Tibial nerve (tissue), 4 donors: ENCODE measurements around the gene ERN2. TPM values are rescaled to one million over a fixed set of nuclear protein-coding genes. Genes with fewer than 3 reads are reported as not detected.

Source experiments
- DNase-seq, 2 donors: peaks; one replicate each; pipeline ENCODE4 v3.0.0-alpha.2; 2019; ENCODE audit warnings: low spot score in 2 of 2
- H3K27ac ChIP-seq, 4 donors: fragments of 200-600 bp; sonication (generic) in 3 of 4; one replicate each; pipeline ENCODE4 v1.5.1; 2017 to 2019; ENCODE audit warnings: mild to moderate bottlenecking in 1 of 4
- H3K27me3 ChIP-seq, 2 donors: fragments of 200-600 bp; sonication (generic) in 1 of 2; one replicate each; pipeline versions ENCODE4 v1.5.1 to v1.6.0; 2017 to 2019
- H3K36me3 ChIP-seq, 3 donors: fragments of 200-600 bp; sonication (generic); one replicate each; pipeline ENCODE4 v1.5.1; 2018 to 2019
- H3K4me1 ChIP-seq, 4 donors: fragments of 200-600 bp; sonication (generic) in 3 of 4; one replicate each; pipeline ENCODE4 v1.5.1; 2017 to 2019
- H3K4me3 ChIP-seq, 4 donors: fragments of 200-600 bp; sonication (generic) in 3 of 4; one replicate each; pipeline ENCODE4 v1.5.1; 2017 to 2019; ENCODE audit warnings: mild to moderate bottlenecking in 1 of 4, moderate library complexity in 1 of 4
- H3K9me3 ChIP-seq, 4 donors: fragments of 200-600 bp; sonication (generic) in 3 of 4; one replicate each; pipeline ENCODE4 v1.5.1; 2017 to 2019
- EP300 ChIP-seq, 2 donors: sonication (generic); formaldehyde crosslinking; IDR thresholded peaks; one replicate each; pipeline ENCODE4 v1.6.1; 2017; ENCODE audit warnings: antibody characterized with exemption in 2 of 2, mild to moderate bottlenecking in 1 of 2
- POLR2A ChIP-seq, 2 donors: fragments of 450-650 bp; IDR thresholded peaks; one replicate each; pipeline ENCODE4 v1.6.1; 2017; ENCODE audit warnings: antibody characterized with exemption in 2 of 2, mild to moderate bottlenecking in 2 of 2, moderate library complexity in 2 of 2
- WGBS, 2 donors: methylation state at CpG; one replicate each; pipeline ENCODE4 v1.1.5; 2018; 5-methylcytosine and 5-hydroxymethylcytosine counted together
- total RNA-seq, 4 donors: library from RNA; depleted of rRNA; stranded (reverse); fragments of >200 nt; gene quantifications; one replicate each; pipeline ENCODE4 v1.1.0, GENCODE V29; 2016
- TF ChIP-seq, protein P1 (sequence below), 5 experiments: fragments of 200-600 bp in 3 of 5; fragments of 450-650 bp in 2 of 5; sonication (generic) in 3 of 5; IDR thresholded peaks; one replicate each; pipeline ENCODE4 v1.5.1; 2016 to 2019; ENCODE audit warnings: antibody characterized with exemption in 5 of 5, mild to moderate bottlenecking in 3 of 5, moderate library complexity in 2 of 5

Gene ERN2
- total RNA-seq, 4 donors from 2014 or later, result not detected

DNA sequence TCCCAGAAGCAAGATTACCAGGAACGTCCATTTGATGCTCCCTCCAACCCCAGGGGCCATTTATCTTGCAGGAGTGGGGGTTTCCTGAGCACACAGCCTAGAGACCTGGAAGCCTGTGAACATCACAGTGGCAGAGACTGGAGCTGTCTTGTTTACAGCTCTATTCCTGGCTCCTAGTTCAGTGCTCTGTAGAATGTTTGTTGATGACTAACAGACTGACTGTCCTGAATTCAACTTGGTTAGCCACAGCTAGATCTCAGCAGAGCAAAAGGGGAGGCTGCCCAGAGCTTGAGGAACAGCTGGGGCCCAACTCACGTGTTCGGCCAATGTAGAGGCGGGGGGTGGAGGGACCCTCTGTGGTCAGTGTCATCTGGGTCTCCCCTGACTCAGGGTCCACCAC, 6.6 kb downstream of the ERN2 start:
- WGBS, 2 donors, result 72 to 74% methylated on average over 2 to 4 of the region's 4 CpGs
- Histone ChIP-seq H3K4me3 (no peak overlapping the region), H3K36me3 (no peaks in the 10 kb centered on the region), H3K9me3 (peaks cover 0 to 41% (median 0%) of the 10 kb centered on the region in 4 donors), H3K27me3 (no peaks in the 10 kb centered on the region), H3K4me1 (no peaks in the 10 kb centered on the region), H3K27ac (no peak overlapping the region)
- no peak for DNase-seq
- TF ChIP-seq POLR2A (IDR thresholded peaks at IDR 0.05) (no peak), EP300 (IDR thresholded peaks at IDR 0.05) (no peak)
- TF ChIP-seq, protein P1, sequence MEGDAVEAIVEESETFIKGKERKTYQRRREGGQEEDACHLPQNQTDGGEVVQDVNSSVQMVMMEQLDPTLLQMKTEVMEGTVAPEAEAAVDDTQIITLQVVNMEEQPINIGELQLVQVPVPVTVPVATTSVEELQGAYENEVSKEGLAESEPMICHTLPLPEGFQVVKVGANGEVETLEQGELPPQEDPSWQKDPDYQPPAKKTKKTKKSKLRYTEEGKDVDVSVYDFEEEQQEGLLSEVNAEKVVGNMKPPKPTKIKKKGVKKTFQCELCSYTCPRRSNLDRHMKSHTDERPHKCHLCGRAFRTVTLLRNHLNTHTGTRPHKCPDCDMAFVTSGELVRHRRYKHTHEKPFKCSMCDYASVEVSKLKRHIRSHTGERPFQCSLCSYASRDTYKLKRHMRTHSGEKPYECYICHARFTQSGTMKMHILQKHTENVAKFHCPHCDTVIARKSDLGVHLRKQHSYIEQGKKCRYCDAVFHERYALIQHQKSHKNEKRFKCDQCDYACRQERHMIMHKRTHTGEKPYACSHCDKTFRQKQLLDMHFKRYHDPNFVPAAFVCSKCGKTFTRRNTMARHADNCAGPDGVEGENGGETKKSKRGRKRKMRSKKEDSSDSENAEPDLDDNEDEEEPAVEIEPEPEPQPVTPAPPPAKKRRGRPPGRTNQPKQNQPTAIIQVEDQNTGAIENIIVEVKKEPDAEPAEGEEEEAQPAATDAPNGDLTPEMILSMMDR (IDR thresholded peaks at IDR 0.05), result no peak

GRCh38 chr16:23705517-23705902, 7.5 kb downstream of the ERN2 start:
- 89 to 92% methylated on average over 2 of the region's 2 CpGs for WGBS, 2 donors
- Histone ChIP-seq H3K27me3 (no peaks in the 10 kb centered on the region), H3K4me3 (no peak overlapping the region), H3K9me3 (peaks cover 0 to 35% (median 0%) of the 10 kb centered on the region in 4 donors), H3K36me3 (no peaks in the 10 kb centered on the region), H3K4me1 (no peaks in the 10 kb centered on the region), H3K27ac (no peak overlapping the region)
- TF ChIP-seq EP300 (IDR thresholded peaks at IDR 0.05), result no peak
- no peak for TF ChIP-seq POLR2A (IDR thresholded peaks at IDR 0.05)
- TF ChIP-seq, protein P1 (IDR thresholded peaks at IDR 0.05), result no peak
- no peak for DNase-seq

- TF ChIP-seq POLR2A (IDR thresholded peaks at IDR 0.05), result no peak
- TF ChIP-seq, protein P1 (IDR thresholded peaks at IDR 0.05), result no peak
- no peak for TF ChIP-seq EP300 (IDR thresholded peaks at IDR 0.05)
- no peaks in the 10 kb centered on the region for H3K27me3 ChIP-seq
- no peak for DNase-seq
- WGBS, 2 donors, result 90 to 93% methylated on average over 18 to 22 of the region's 22 CpGs
- H3K36me3 ChIP-seq, result no peaks in the 10 kb centered on the region
- no peaks in the 10 kb centered on the region for H3K4me1 ChIP-seq
- H3K27ac ChIP-seq, result no peak overlapping the region
- peaks cover 0 to 29% (median 0%) of the 10 kb centered on the region in 4 donors for H3K9me3 ChIP-seq
- H3K4me3 ChIP-seq, result no peak overlapping the region
These were observed 8.1 kb downstream of the ERN2 start for GRCh38 chr16:23704772-23705516.

DNA sequence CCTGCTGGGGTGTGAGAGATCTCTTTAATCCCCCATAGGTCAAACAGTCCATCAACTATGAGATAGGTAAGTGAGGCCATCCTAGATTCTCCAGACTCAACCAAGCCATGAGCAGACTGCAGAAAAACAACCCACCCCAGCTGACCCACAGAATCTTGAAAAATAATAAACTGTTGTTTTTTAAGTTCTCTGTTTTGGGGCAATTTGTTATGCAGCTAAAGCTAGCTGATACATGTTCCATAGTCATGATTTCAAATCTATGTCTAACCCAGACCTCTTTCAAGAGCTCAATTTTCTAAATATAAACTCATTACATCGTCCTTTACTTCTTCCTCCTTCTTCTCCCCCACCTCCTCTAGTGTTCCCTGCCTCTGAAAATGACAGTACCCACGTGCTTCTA, 10.1 kb downstream of the ERN2 start:
- TF ChIP-seq EP300 (IDR thresholded peaks at IDR 0.05), result no peak
- TF ChIP-seq, protein P1 (IDR thresholded peaks at IDR 0.05), result no peak
- no peak for TF ChIP-seq POLR2A (IDR thresholded peaks at IDR 0.05)
- 46 to 65% methylated on average over 2 of the region's 2 CpGs for WGBS, 2 donors

GRCh38 chr16:23701045-23701444, 12.0 kb downstream of the ERN2 start:
- WGBS, 2 donors, result 70 to 73% methylated on average over 8 of the region's 8 CpGs
- Histone ChIP-seq H3K36me3 (no peaks in the 10 kb centered on the region), H3K9me3 (peaks cover 0 to 13% (median 0%) of the 10 kb centered on the region in 4 donors), H3K4me1 (no peaks in the 10 kb centered on the region), H3K27me3 (no peaks in the 10 kb centered on the region), H3K27ac (no peak overlapping the region), H3K4me3 (no peak overlapping the region)
- DNase-seq, result no peak
- TF ChIP-seq POLR2A (IDR thresholded peaks at IDR 0.05), result no peak
- TF ChIP-seq, protein P1 (IDR thresholded peaks at IDR 0.05), result no peak
- no peak for TF ChIP-seq EP300 (IDR thresholded peaks at IDR 0.05)

More for the DNA sequence above, 10.1 kb downstream of the ERN2 start:
- Histone ChIP-seq H3K27me3 (no peaks in the 10 kb centered on the region), H3K27ac (no peak overlapping the region), H3K36me3 (no peaks in the 10 kb centered on the region), H3K4me3 (no peak overlapping the region), H3K4me1 (no peaks in the 10 kb centered on the region), H3K9me3 (peaks cover 0 to 13% (median 0%) of the 10 kb centered on the region in 4 donors)
- no peak for DNase-seq
